ENCODE measurements around the gene TMEM107. TPM values are rescaled to one million over a fixed set of nuclear protein-coding genes. Genes with fewer than 3 reads are reported as not detected.

The TMEM107 gene
- total RNA-seq, 1 donor = 23.7 TPM

GRCh38 chr17:8126491-8127066, 49.6 kb downstream of the TMEM107 start:
- peak; percentile 63 for DNase-seq (ENCODE audit: low read depth)
- TF ChIP-seq, protein P1, sequence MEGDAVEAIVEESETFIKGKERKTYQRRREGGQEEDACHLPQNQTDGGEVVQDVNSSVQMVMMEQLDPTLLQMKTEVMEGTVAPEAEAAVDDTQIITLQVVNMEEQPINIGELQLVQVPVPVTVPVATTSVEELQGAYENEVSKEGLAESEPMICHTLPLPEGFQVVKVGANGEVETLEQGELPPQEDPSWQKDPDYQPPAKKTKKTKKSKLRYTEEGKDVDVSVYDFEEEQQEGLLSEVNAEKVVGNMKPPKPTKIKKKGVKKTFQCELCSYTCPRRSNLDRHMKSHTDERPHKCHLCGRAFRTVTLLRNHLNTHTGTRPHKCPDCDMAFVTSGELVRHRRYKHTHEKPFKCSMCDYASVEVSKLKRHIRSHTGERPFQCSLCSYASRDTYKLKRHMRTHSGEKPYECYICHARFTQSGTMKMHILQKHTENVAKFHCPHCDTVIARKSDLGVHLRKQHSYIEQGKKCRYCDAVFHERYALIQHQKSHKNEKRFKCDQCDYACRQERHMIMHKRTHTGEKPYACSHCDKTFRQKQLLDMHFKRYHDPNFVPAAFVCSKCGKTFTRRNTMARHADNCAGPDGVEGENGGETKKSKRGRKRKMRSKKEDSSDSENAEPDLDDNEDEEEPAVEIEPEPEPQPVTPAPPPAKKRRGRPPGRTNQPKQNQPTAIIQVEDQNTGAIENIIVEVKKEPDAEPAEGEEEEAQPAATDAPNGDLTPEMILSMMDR (IDR thresholded peaks at IDR 0.05; ENCODE audit: insufficient read depth, low read depth, low read length) = no peak
- peak overlapping the region; percentile 79 for H3K4me3 ChIP-seq (ENCODE audit: low read depth, low read length)

- peak overlapping the region; percentile 79 for H3K4me3 ChIP-seq (ENCODE audit: low read depth, low read length)
- DNase-seq (ENCODE audit: low read depth) = peak; percentile 49
- TF ChIP-seq, protein P1 (IDR thresholded peaks at IDR 0.05; ENCODE audit: insufficient read depth, low read depth, low read length) = no peak
Observed at GRCh38 chr17:8125947-8126490, 50.2 kb downstream of the TMEM107 start.

GRCh38 chr17:8125154-8125946, 50.8 kb downstream of the TMEM107 start:
- TF ChIP-seq, protein P1 (IDR thresholded peaks at IDR 0.05; ENCODE audit: insufficient read depth, low read depth, low read length) = no peak
- peak overlapping the region; percentile 79 for H3K4me3 ChIP-seq (ENCODE audit: low read depth, low read length)
- DNase-seq (ENCODE audit: low read depth) = peak; percentile 76

GRCh38 chr17:8124350-8125153, 51.6 kb downstream of the TMEM107 start:
- H3K4me3 ChIP-seq (ENCODE audit: low read depth, low read length) = peak overlapping the region; percentile 79
- DNase-seq (ENCODE audit: low read depth) = peak; percentile 48
- TF ChIP-seq, protein P1 (IDR thresholded peaks at IDR 0.05; ENCODE audit: insufficient read depth, low read depth, low read length) = no peak

- TF ChIP-seq, protein P1 (IDR thresholded peaks at IDR 0.05; ENCODE audit: insufficient read depth, low read depth, low read length) = no peak
Observed at GRCh38 chr17:8123695-8124349, 52.4 kb downstream of the TMEM107 start, which contains the start of gene HES7. Gene HES7 (minus strand): TSS chr17:8124106. CDS start chr17:8124084, 22 bp downstream.

More at GRCh38 chr17:8123695-8124349, 52.4 kb downstream of the TMEM107 start, which contains the start of gene HES7:
- H3K4me3 ChIP-seq (ENCODE audit: low read depth, low read length) = peak within 1 kb of the TSS; percentile 79
- DNase-seq (ENCODE audit: low read depth) = no peak
